Dendritic cell treated with granulocyte-macrophage colony-stimulating factor and Interleukin-4, amounts not matched to agents 40 ng/mL and 50 ng/mL, for 4 days (primary cell): ENCODE measurements around the gene GCN1.
"Not testable (repeated sequence)": the region's sequence is repeated elsewhere in the genome, so short reads cannot be mapped to it uniquely, and the experiment has no call there.

Experiments
- H3K27ac Mint-ChIP-seq: one replicate; pipeline ENCODE4 v1.8.0; 2022; ENCODE audit warnings: mild to moderate bottlenecking, mixed read lengths
- H3K27me3 Mint-ChIP-seq: one replicate; pipeline ENCODE4 v1.8.0; 2022; ENCODE audit warnings: mild to moderate bottlenecking, mixed read lengths
- H3K36me3 Mint-ChIP-seq: one replicate; pipeline ENCODE4 v1.8.0; 2022; ENCODE audit warnings: low read depth, mixed read lengths
- H3K4me1 Mint-ChIP-seq: one replicate; pipeline ENCODE4 v1.8.0; 2022; ENCODE audit warnings: low read depth, mixed read lengths
- H3K4me3 Mint-ChIP-seq: one replicate; pipeline ENCODE4 v1.8.0; 2022; ENCODE audit warnings: mild to moderate bottlenecking, moderate library complexity, mixed read lengths
- H3K9me3 Mint-ChIP-seq: one replicate; pipeline ENCODE4 v1.8.0; 2022; ENCODE audit warnings: mixed read lengths
- intact Hi-C: fragments of 100-400 bp; cut with micrococcal nuclease; formaldehyde crosslinking; loops from one replicate; pipeline ENCODE4 v1.15.0; 2022

GCN1 gene

GRCh38 chr12:120194534-120195395 lies at the start of gene GCN1:
Gene GCN1 (minus strand): TSS chr12:120194715. CDS start chr12:120194697, 18 bp downstream.
- H3K27me3 Mint-ChIP-seq = no peaks in the 10 kb centered on the region
- peak within 1 kb of the TSS; percentile 76 for H3K4me3 Mint-ChIP-seq
- peaks cover 59% of the 10 kb centered on the region for H3K36me3 Mint-ChIP-seq
- peak within 1 kb of the TSS; percentile 89 for H3K27ac Mint-ChIP-seq
- H3K4me1 Mint-ChIP-seq = peaks cover 58% of the 10 kb centered on the region
- intact Hi-C loops = no loop called here
- H3K9me3 Mint-ChIP-seq = no peaks in the 10 kb centered on the region

- peaks cover 45% of the 10 kb centered on the region for H3K36me3 Mint-ChIP-seq
- intact Hi-C loops = no loop called here
- H3K27me3 Mint-ChIP-seq = no peaks in the 10 kb centered on the region
- no peaks in the 10 kb centered on the region for H3K9me3 Mint-ChIP-seq
- peaks cover 80% of the 10 kb centered on the region for H3K4me1 Mint-ChIP-seq
- H3K27ac Mint-ChIP-seq = peak overlapping the region; percentile 37
- no peak overlapping the region for H3K4me3 Mint-ChIP-seq
Measured at GRCh38 chr12:120242971-120243699, 48.6 kb upstream of the GCN1 start.

GRCh38 chr12:120242275-120242799 lies 47.8 kb upstream of the GCN1 start:
- H3K27me3 Mint-ChIP-seq = no peaks in the 10 kb centered on the region
- H3K27ac Mint-ChIP-seq = peak overlapping the region; percentile 37
- intact Hi-C loops = no loop called here
- peaks cover 80% of the 10 kb centered on the region for H3K4me1 Mint-ChIP-seq
- H3K36me3 Mint-ChIP-seq = peaks cover 37% of the 10 kb centered on the region
- H3K4me3 Mint-ChIP-seq = no peak overlapping the region
- no peaks in the 10 kb centered on the region for H3K9me3 Mint-ChIP-seq

- Mint-ChIP-seq H3K27me3 (no peaks in the 10 kb centered on the region), H3K9me3 (no peaks in the 10 kb centered on the region), H3K4me1 (peaks cover 84% of the 10 kb centered on the region), H3K4me3 (no peak overlapping the region), H3K27ac (peak overlapping the region; percentile 37), H3K36me3 (peaks cover 35% of the 10 kb centered on the region)
- intact Hi-C loops = no loop called here
Measured at GRCh38 chr12:120241561-120242274, 47.2 kb upstream of the GCN1 start.

- intact Hi-C loops = no loop called here
- H3K27ac Mint-ChIP-seq = peak overlapping the region; percentile 44
- peaks cover 94% of the 10 kb centered on the region for H3K4me1 Mint-ChIP-seq
- H3K36me3 Mint-ChIP-seq = peaks cover 35% of the 10 kb centered on the region
- H3K4me3 Mint-ChIP-seq = no peak overlapping the region
- H3K9me3 Mint-ChIP-seq = no peaks in the 10 kb centered on the region
- no peaks in the 10 kb centered on the region for H3K27me3 Mint-ChIP-seq
Measured at GRCh38 chr12:120240495-120240833, 45.9 kb upstream of the GCN1 start.

GRCh38 chr12:120239776-120240494 lies 45.4 kb upstream of the GCN1 start:
- no peaks in the 10 kb centered on the region for H3K27me3 Mint-ChIP-seq
- no peak overlapping the region for H3K4me3 Mint-ChIP-seq
- peaks cover 30% of the 10 kb centered on the region for H3K36me3 Mint-ChIP-seq
- H3K27ac Mint-ChIP-seq = no peak overlapping the region
- peaks cover 94% of the 10 kb centered on the region for H3K4me1 Mint-ChIP-seq
- intact Hi-C loops = no loop called here
- no peaks in the 10 kb centered on the region for H3K9me3 Mint-ChIP-seq

- Mint-ChIP-seq H3K27me3 (no peaks in the 10 kb centered on the region), H3K4me3 (no peak overlapping the region), H3K36me3 (peaks cover 25% of the 10 kb centered on the region), H3K4me1 (peaks cover 96% of the 10 kb centered on the region), H3K27ac (peak overlapping the region; percentile 91), H3K9me3 (no peaks in the 10 kb centered on the region)
- intact Hi-C loops = no loop called here
Measured at GRCh38 chr12:120238839-120239445, 44.4 kb upstream of the GCN1 start.

- peak overlapping the region; percentile 58 for H3K4me3 Mint-ChIP-seq
- intact Hi-C loops = no loop called here
- H3K9me3 Mint-ChIP-seq = no peaks in the 10 kb centered on the region
- no peaks in the 10 kb centered on the region for H3K27me3 Mint-ChIP-seq
- H3K4me1 Mint-ChIP-seq = peaks cover 96% of the 10 kb centered on the region
- H3K36me3 Mint-ChIP-seq = peaks cover 25% of the 10 kb centered on the region
- H3K27ac Mint-ChIP-seq = peak overlapping the region; percentile 91
Measured at GRCh38 chr12:120238217-120238616, 43.7 kb upstream of the GCN1 start.

- H3K4me3 Mint-ChIP-seq = peak overlapping the region; percentile 58
Measured at GRCh38 chr12:120237360-120238171, 43.1 kb upstream of the GCN1 start.

GRCh38 chr12:120236809-120237208 lies 42.3 kb upstream of the GCN1 start:
- H3K27me3 Mint-ChIP-seq, H3K9me3 Mint-ChIP-seq, H3K4me3 Mint-ChIP-seq, intact Hi-C loops: not testable (repeated sequence)
- Mint-ChIP-seq H3K4me1 (peaks cover 96% of the 10 kb centered on the region), H3K36me3 (peaks cover 18% of the 10 kb centered on the region), H3K27ac (peak overlapping the region; percentile 91)

More at GRCh38 chr12:120237360-120238171, 43.1 kb upstream of the GCN1 start:
- peak overlapping the region; percentile 91 for H3K27ac Mint-ChIP-seq
- no peaks in the 10 kb centered on the region for H3K9me3 Mint-ChIP-seq
- peaks cover 96% of the 10 kb centered on the region for H3K4me1 Mint-ChIP-seq
- no peaks in the 10 kb centered on the region for H3K27me3 Mint-ChIP-seq
- intact Hi-C loops = no loop called here
- H3K36me3 Mint-ChIP-seq = peaks cover 25% of the 10 kb centered on the region

GRCh38 chr12:120235369-120236323 lies 41.1 kb upstream of the GCN1 start:
- Mint-ChIP-seq H3K9me3 (no peaks in the 10 kb centered on the region), H3K27me3 (no peaks in the 10 kb centered on the region), H3K4me3 (peak overlapping the region; percentile 2), H3K4me1 (peaks cover 96% of the 10 kb centered on the region), H3K27ac (peak overlapping the region; percentile 84), H3K36me3 (peaks cover 6% of the 10 kb centered on the region)
- intact Hi-C loops = loop anchor here (2.0 kb wide), 1 partner anchor 17 kb away; no protein-coding TSS in a partner anchor
